Measurements from ENCODE around the gene SPON1. TPM values are rescaled to one million over a fixed set of nuclear protein-coding genes. Genes with fewer than 3 reads are reported as not detected.
A peak's percentile ranks its signal among the peaks of the same experiment; 100 is the strongest.

Gene SPON1
- total RNA-seq, 3 donors from 2014 or later (not counting 1 experiment from before 2014, with no cell fraction given): 0.09 to 0.18 TPM; not detected in 1

DNA sequence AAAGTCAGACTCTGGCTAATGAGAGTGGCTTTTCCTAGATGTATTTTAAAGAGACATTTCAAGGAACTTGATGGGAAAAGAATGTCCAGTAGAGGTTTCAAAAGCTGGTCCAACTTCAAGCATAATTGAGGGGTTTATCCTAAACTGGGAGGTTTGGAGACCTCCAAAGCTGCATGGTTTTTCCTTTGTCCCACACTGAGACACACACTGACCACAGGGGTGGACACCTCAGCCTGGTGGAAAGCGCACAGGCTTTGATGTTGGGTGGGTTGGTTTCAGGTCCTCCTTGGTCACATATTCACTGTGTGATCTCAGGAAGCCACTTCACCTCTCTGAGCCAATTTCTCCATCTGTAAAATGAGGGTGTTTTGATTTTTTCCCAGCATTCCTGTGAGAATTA lies 4.0 kb downstream of the SPON1 start:
- ATAC-seq: no peak
- Mint-ChIP-seq H3K27ac (no peak overlapping the region), H3K36me3 (no peaks in the 10 kb centered on the region), H3K4me3 (no peak overlapping the region), H3K4me1 (peaks cover 0 to 5% of the 10 kb centered on the region in 2 donors), H3K27me3 (ENCODE audit: low read depth in 2 of 2) (peaks cover 52 to 61% of the 10 kb centered on the region in 2 donors), H3K9me3 (no peaks in the 10 kb centered on the region)
- H3K36me3 ChIP-seq (ENCODE audit: control insufficient read depth, insufficient read depth, low read length): no peaks in the 10 kb centered on the region
- H3K4me3 ChIP-seq (ENCODE audit: low read length): no peak overlapping the region
- no peak overlapping the region for H3K27ac ChIP-seq (ENCODE audit: low read length)
- intact Hi-C loops (cut with micrococcal nuclease): no loop called here
- no peaks in the 10 kb centered on the region for H3K9me3 ChIP-seq (ENCODE audit: control insufficient read depth, insufficient read depth, low read length)
- TF ChIP-seq, protein P1, sequence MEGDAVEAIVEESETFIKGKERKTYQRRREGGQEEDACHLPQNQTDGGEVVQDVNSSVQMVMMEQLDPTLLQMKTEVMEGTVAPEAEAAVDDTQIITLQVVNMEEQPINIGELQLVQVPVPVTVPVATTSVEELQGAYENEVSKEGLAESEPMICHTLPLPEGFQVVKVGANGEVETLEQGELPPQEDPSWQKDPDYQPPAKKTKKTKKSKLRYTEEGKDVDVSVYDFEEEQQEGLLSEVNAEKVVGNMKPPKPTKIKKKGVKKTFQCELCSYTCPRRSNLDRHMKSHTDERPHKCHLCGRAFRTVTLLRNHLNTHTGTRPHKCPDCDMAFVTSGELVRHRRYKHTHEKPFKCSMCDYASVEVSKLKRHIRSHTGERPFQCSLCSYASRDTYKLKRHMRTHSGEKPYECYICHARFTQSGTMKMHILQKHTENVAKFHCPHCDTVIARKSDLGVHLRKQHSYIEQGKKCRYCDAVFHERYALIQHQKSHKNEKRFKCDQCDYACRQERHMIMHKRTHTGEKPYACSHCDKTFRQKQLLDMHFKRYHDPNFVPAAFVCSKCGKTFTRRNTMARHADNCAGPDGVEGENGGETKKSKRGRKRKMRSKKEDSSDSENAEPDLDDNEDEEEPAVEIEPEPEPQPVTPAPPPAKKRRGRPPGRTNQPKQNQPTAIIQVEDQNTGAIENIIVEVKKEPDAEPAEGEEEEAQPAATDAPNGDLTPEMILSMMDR (IDR thresholded peaks at IDR 0.05): no peak
- WGBS (ENCODE audit: insufficient coverage): no CpG with 5 or more reads among the region's 1 CpG
- DNase-seq: no peak
- H3K4me1 ChIP-seq (ENCODE audit: control insufficient read depth, insufficient read depth, low read length): peaks cover 17% of the 10 kb centered on the region
- H3K27me3 ChIP-seq (ENCODE audit: control insufficient read depth, insufficient read depth, low read length): peaks cover 29% of the 10 kb centered on the region

DNA sequence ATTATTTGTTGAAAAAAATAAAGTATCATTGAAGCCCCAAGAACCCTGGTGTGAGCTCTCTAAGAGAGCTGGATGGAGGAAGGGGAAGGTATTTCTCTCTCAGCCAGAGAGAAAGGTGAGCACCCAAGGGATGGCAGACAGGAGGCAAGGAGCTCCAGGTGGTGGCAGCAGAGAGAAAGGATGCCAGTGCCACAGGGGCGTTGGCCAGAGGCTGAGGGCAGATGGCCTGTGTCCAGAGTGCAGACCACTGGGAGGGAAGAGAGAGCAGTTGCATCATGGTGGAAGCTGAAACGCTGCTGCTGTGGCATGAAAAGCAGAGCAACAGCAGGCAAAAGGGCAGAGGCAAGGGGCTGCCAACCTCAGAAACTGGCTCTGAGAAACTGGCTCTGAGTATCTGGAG lies 8.5 kb downstream of the SPON1 start:
- no peaks in the 10 kb centered on the region for H3K27me3 ChIP-seq (ENCODE audit: control insufficient read depth, insufficient read depth, low read length)
- WGBS (ENCODE audit: insufficient coverage): 65% methylated on average over 2 of the region's 2 CpGs
- intact Hi-C loops (cut with micrococcal nuclease): no loop called here
- peaks cover 32 to 34% of the 10 kb centered on the region in 2 donors for H3K27me3 Mint-ChIP-seq (ENCODE audit: low read depth in 2 of 2)
- no peak overlapping the region for H3K27ac ChIP-seq (ENCODE audit: low read length)
- H3K4me3 ChIP-seq (ENCODE audit: low read length): no peak overlapping the region
- H3K4me3 Mint-ChIP-seq: no peak overlapping the region
- H3K9me3 ChIP-seq (ENCODE audit: control insufficient read depth, insufficient read depth, low read length): no peaks in the 10 kb centered on the region
- H3K4me1 Mint-ChIP-seq: no peaks in the 10 kb centered on the region
- TF ChIP-seq, protein P1 (IDR thresholded peaks at IDR 0.05): no peak
- no peaks in the 10 kb centered on the region for H3K36me3 ChIP-seq (ENCODE audit: control insufficient read depth, insufficient read depth, low read length)
- DNase-seq: peak in 1 of 2 donors; percentile 40
- no peaks in the 10 kb centered on the region for H3K4me1 ChIP-seq (ENCODE audit: control insufficient read depth, insufficient read depth, low read length)
- no peaks in the 10 kb centered on the region for H3K36me3 Mint-ChIP-seq
- no peak overlapping the region for H3K27ac Mint-ChIP-seq
- H3K9me3 Mint-ChIP-seq: no peaks in the 10 kb centered on the region
- no peak for ATAC-seq

DNA sequence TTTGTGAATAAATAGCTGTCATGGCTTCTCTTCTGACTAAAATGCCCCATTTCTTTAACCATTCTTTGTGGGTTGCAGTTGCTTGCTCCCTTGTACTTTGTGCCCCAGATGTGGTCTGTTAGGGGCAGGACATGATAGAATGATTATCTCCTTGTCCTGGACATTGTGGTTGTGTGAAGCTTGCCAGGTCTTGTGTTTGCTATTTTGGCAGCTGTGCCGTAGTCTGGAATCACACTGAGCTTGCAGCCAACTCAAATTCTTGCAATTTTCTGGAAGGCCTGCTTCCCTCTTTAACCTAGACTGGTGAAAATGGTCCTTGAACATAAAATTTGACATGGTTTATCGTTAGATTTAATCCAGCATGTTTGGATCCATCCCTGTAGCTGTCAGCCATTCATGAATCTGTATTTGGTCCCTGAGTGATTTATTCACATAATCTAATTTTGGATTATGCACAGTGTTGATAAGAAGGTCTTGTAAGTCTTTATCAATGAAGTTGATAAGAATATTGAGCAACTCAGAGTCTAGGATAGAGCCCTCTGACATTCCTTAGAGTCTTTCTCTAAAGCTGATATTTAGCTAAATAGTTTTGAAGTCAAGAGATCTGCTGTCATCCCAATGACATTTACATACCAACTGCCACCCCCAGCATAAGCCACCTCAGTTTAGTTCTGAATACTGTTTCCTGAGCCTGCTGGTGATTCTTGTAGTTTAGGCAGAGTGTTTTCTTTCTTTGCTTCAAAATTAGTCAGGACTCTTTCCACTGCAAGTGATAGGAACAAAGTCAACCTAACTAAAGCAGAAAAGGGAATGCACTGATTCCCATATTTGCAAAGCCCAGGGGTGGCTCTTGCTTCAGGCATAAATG lies 9.8 kb downstream of the SPON1 start:
- no peak overlapping the region for H3K4me3 ChIP-seq (ENCODE audit: low read length)
- intact Hi-C loops (cut with micrococcal nuclease): no loop called here

More for the DNA sequence above, 9.8 kb downstream of the SPON1 start:
- Mint-ChIP-seq H3K9me3 (no peaks in the 10 kb centered on the region), H3K27ac (no peak overlapping the region), H3K27me3 (ENCODE audit: low read depth in 2 of 2) (peaks cover 24% of the 10 kb centered on the region in 2 donors), H3K36me3 (no peaks in the 10 kb centered on the region), H3K4me3 (no peak overlapping the region), H3K4me1 (no peaks in the 10 kb centered on the region)
- Histone ChIP-seq H3K27me3 (ENCODE audit: control insufficient read depth, insufficient read depth, low read length) (no peaks in the 10 kb centered on the region), H3K36me3 (ENCODE audit: control insufficient read depth, insufficient read depth, low read length) (no peaks in the 10 kb centered on the region), H3K9me3 (ENCODE audit: control insufficient read depth, insufficient read depth, low read length) (no peaks in the 10 kb centered on the region), H3K27ac (ENCODE audit: low read length) (no peak overlapping the region), H3K4me1 (ENCODE audit: control insufficient read depth, insufficient read depth, low read length) (no peaks in the 10 kb centered on the region)
- WGBS (ENCODE audit: insufficient coverage): 81% methylated on average over 2 of the region's 2 CpGs
- ATAC-seq (no peak), DNase-seq (no peak)
- TF ChIP-seq, protein P1 (IDR thresholded peaks at IDR 0.05): no peak

Measured in natural killer cell (primary cell).